ENCODE results near the gene EIF1. TPM values are rescaled to one million over a fixed set of nuclear protein-coding genes. Genes with fewer than 3 reads are reported as not detected.

The EIF1 gene
- 236 to 308 TPM (median 272 TPM) in 3 replicates for polyA plus RNA-seq
- polyA plus RNA-seq (2011; ENCODE audit: low read depth), result 1,255 TPM
- polyA plus RNA-seq (2011; cell fraction: cytosol; rRNA removed), result 367 and 580 TPM in 2 replicates
- 378 and 447 TPM in 2 replicates for polyA plus RNA-seq (2011; cell fraction: nucleus; rRNA removed)
- polyA plus RNA-seq (2012; ENCODE audit: low replicate concordance), result 695 and 2,008 TPM in 2 replicates
- 71.7 to 141 TPM (median 108 TPM) in 3 replicates for polyA minus RNA-seq
- polyA minus RNA-seq (2011; cell fraction: cytosol; rRNA and poly(A)+ RNA removed), result 100 TPM
- polyA minus RNA-seq (2011; cell fraction: nucleus; rRNA and poly(A)+ RNA removed), result 71.1 and 103 TPM in 2 replicates

DNA sequence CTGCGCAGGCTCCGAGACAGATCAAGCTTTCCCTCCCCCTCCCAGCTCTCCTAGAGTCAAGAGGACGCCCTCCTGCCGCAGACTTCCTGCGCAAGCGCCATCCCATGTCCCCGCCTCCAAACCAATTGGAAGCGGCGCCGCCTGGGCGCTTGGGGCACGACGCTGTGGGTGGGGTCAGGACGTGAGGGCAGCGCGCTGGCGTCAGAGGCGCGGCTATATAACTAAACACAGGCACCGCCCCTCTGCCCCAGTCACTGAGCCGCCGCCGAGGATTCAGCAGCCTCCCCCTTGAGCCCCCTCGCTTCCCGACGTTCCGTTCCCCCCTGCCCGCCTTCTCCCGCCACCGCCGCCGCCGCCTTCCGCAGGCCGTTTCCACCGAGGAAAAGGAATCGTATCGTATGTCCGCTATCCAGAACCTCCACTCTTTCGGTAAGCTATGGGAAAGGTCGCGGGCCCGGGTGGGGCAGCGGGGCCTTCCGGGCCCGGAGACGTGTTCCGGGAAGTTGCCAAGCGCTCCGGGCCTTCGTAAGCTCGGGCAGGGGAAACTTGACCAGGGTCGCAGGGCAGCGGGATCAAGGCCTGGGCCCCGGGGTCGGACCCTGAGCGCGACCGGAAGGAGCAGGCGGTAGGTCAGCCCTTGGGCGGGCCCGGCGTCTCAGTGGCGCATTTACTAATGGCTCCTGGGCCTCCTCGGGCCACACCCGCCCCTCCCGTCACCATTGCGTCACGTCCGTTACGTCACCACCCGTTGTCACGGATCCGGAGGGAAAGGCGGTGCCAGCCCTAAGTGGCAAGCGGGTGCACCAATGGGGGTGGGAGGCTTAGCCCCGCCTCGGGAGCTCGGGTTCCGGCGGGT, at the start of gene EIF1:
Gene EIF1, plus strand, starts transcription at position 245 of the 856 bp plus-strand sequence. Its CDS starts 154 bp downstream, at position 399.
- Histone ChIP-seq H3K9me3 (ENCODE audit: control insufficient read depth, low read depth, low read length) (no peaks in the 10 kb centered on the region), H3K9me1 (ENCODE audit: control insufficient read depth, extremely low read depth, insufficient read depth, low read length) (no peaks in the 10 kb centered on the region), H4K20me1 (ENCODE audit: control insufficient read depth, extremely low read depth, insufficient read depth, low read length) (peaks cover 26% of the 10 kb centered on the region), H3K27ac (ENCODE audit: control insufficient read depth, insufficient read depth, low read length) (peak within 1 kb of the TSS; percentile 98), H3K9ac (ENCODE audit: control insufficient read depth, extremely low read depth, insufficient read depth, low read length) (peak within 1 kb of the TSS; percentile 99), H3K4me3 (ENCODE audit: control insufficient read depth in 2 of 3, extremely low read depth in 1 of 3, insufficient read depth in 2 of 3, low read depth in 1 of 3, low read length in 3 of 3) (peak within 1 kb of the TSS; percentile 70 to 99 (median 77)), H3K36me3 (ENCODE audit: control insufficient read depth in 2 of 2, extremely low read depth in 1 of 2, insufficient read depth in 2 of 2, low read length in 2 of 2) (peaks cover 24 to 29% of the 10 kb centered on the region in 2 experiments), H3K4me1 (ENCODE audit: control insufficient read depth, extremely low read depth, insufficient read depth, low read length) (peaks cover 6% of the 10 kb centered on the region), H3K79me2 (ENCODE audit: control insufficient read depth, insufficient read depth, low read length) (peaks cover 20% of the 10 kb centered on the region), H2AFZ (ENCODE audit: control insufficient read depth, low read length) (peak within 1 kb of the TSS; percentile 92), H3K4me2 (ENCODE audit: control insufficient read depth, extremely low read depth, insufficient read depth, low read depth, low read length) (peak within 1 kb of the TSS; percentile 94), H3K27me3 (ENCODE audit: control insufficient read depth, extremely low read depth, insufficient read depth, low read length) (no peaks in the 10 kb centered on the region)
- no peak for FAIRE-seq
- TF ChIP-seq, protein P1, sequence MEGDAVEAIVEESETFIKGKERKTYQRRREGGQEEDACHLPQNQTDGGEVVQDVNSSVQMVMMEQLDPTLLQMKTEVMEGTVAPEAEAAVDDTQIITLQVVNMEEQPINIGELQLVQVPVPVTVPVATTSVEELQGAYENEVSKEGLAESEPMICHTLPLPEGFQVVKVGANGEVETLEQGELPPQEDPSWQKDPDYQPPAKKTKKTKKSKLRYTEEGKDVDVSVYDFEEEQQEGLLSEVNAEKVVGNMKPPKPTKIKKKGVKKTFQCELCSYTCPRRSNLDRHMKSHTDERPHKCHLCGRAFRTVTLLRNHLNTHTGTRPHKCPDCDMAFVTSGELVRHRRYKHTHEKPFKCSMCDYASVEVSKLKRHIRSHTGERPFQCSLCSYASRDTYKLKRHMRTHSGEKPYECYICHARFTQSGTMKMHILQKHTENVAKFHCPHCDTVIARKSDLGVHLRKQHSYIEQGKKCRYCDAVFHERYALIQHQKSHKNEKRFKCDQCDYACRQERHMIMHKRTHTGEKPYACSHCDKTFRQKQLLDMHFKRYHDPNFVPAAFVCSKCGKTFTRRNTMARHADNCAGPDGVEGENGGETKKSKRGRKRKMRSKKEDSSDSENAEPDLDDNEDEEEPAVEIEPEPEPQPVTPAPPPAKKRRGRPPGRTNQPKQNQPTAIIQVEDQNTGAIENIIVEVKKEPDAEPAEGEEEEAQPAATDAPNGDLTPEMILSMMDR (optimal IDR thresholded peaks at IDR 0.05 in 1 of 3, IDR thresholded peaks at IDR 0.05 in 1 of 3, conservative IDR thresholded peaks at IDR 0.05 in 1 of 3; ENCODE audit: extremely low read depth in 1 of 3, insufficient read depth in 2 of 3, low read length in 3 of 3), result no peak
- dilution Hi-C loops (cut with MboI; ENCODE audit: extremely low pct_ligation_motif_present, low sequenced_read_pairs), result no loop called here
- peak; percentile 99 for DNase-seq (ENCODE audit: low read depth, low spot score)

GRCh38 chr17:41638941-41639340, 49.7 kb upstream of the EIF1 start:
- Histone ChIP-seq H3K27me3 (ENCODE audit: control insufficient read depth, extremely low read depth, insufficient read depth, low read length) (no peaks in the 10 kb centered on the region), H3K4me2 (ENCODE audit: control insufficient read depth, extremely low read depth, insufficient read depth, low read depth, low read length) (no peak overlapping the region), H3K9me1 (ENCODE audit: control insufficient read depth, extremely low read depth, insufficient read depth, low read length) (no peaks in the 10 kb centered on the region), H2AFZ (ENCODE audit: control insufficient read depth, low read length) (no peak overlapping the region), H3K9ac (ENCODE audit: control insufficient read depth, extremely low read depth, insufficient read depth, low read length) (no peak overlapping the region), H4K20me1 (ENCODE audit: control insufficient read depth, extremely low read depth, insufficient read depth, low read length) (no peaks in the 10 kb centered on the region), H3K79me2 (ENCODE audit: control insufficient read depth, insufficient read depth, low read length) (no peaks in the 10 kb centered on the region), H3K9me3 (ENCODE audit: control insufficient read depth, low read depth, low read length) (no peaks in the 10 kb centered on the region), H3K36me3 (ENCODE audit: control insufficient read depth in 2 of 2, extremely low read depth in 1 of 2, insufficient read depth in 2 of 2, low read length in 2 of 2) (no peaks in the 10 kb centered on the region), H3K27ac (ENCODE audit: control insufficient read depth, insufficient read depth, low read length) (no peak overlapping the region), H3K4me1 (ENCODE audit: control insufficient read depth, extremely low read depth, insufficient read depth, low read length) (peaks cover 22% of the 10 kb centered on the region), H3K4me3 (ENCODE audit: control insufficient read depth in 2 of 3, extremely low read depth in 1 of 3, insufficient read depth in 2 of 3, low read depth in 1 of 3, low read length in 3 of 3) (no peak overlapping the region)
- dilution Hi-C loops (cut with MboI; ENCODE audit: extremely low pct_ligation_motif_present, low sequenced_read_pairs), result no loop called here
- TF ChIP-seq, protein P1 (optimal IDR thresholded peaks at IDR 0.05 in 1 of 3, IDR thresholded peaks at IDR 0.05 in 1 of 3, conservative IDR thresholded peaks at IDR 0.05 in 1 of 3; ENCODE audit: extremely low read depth in 1 of 3, insufficient read depth in 2 of 3, low read length in 3 of 3), result no peak
- no peak for TF ChIP-seq EZH2 (IDR thresholded peaks at IDR 0.05; ENCODE audit: low read length)
- FAIRE-seq (no peak), DNase-seq (ENCODE audit: low read depth, low spot score) (no peak)
